Erythroblast (primary cell): ENCODE measurements around the gene HOXA3.

ENCODE experiments used
- GATA1 ChIP-seq: IDR thresholded peaks from 2 replicates; pipeline ENCODE4 v1.6.1; 2011; ENCODE audit warnings: low read depth, mild to moderate bottlenecking, control low read depth, low read length, moderate library complexity
- POLR2A ChIP-seq: IDR thresholded peaks from 2 replicates; pipeline ENCODE4 v1.6.1; 2011; ENCODE audit warnings: mild to moderate bottlenecking, low read length

- TF ChIP-seq GATA1: no peak
- no peak for TF ChIP-seq POLR2A
These were observed 34.4 kb downstream of the HOXA3 start for GRCh38 chr7:27117887-27118491.
